Vagina (tissue), 2 donors: ENCODE results near the gene INPP4A.

Experiments used
- CTCF ChIP-seq, 3 experiments: fragments of 450-650 bp in 2 of 3; fragments of 200-600 bp in 1 of 3; sonication (generic) in 1 of 3; IDR thresholded peaks; one replicate each; pipeline ENCODE4 v1.5.1; 2017 to 2019; ENCODE audit warnings: antibody characterized with exemption in 3 of 3, mild to moderate bottlenecking in 2 of 3, moderate library complexity in 2 of 3
- POLR2A ChIP-seq, 2 donors: fragments of 450-650 bp; IDR thresholded peaks; one replicate each; pipeline ENCODE4 v1.6.1; 2017; ENCODE audit warnings: antibody characterized with exemption in 2 of 2, mild to moderate bottlenecking in 2 of 2, moderate library complexity in 2 of 2
- POLR2AphosphoS5 ChIP-seq, 2 donors: sonication (generic); formaldehyde crosslinking; IDR thresholded peaks; one replicate each; pipeline ENCODE4 v1.9.0; 2017; ENCODE audit warnings: antibody characterized with exemption in 2 of 2, mild to moderate bottlenecking in 2 of 2, low read depth in 1 of 2; ENCODE audit not compliant: insufficient read depth in 1 of 2

- TF ChIP-seq CTCF (IDR thresholded peaks at IDR 0.05) (no peak), POLR2A (IDR thresholded peaks at IDR 0.05) (no peak), POLR2AphosphoS5 (IDR thresholded peaks at IDR 0.05; ENCODE audit: insufficient read depth in 1 of 2, low read depth in 1 of 2) (no peak)
Observed at GRCh38 chr2:98571796-98572195, 127.1 kb downstream of the INPP4A start.
